ENCODE data around the gene KMT5B. TPM values are rescaled to one million over a fixed set of nuclear protein-coding genes. Genes with fewer than 3 reads are reported as not detected.

Gene KMT5B
- total and polyA plus RNA-seq, 10 of the 15 experiments (the other 5 are each of a cell fraction or from before 2014, with no cell fraction given) = 4.7 to 21.8 (median 18.0) TPM

- no peak for TF ChIP-seq BCLAF1 (IDR thresholded peaks at IDR 0.05)
- TF ChIP-seq NR2C1 (IDR thresholded peaks at IDR 0.05) = no peak
- no peak for TF ChIP-seq CHD2 (IDR thresholded peaks at IDR 0.05; ENCODE audit: borderline replicate concordance, low read depth, low read length)
- TF ChIP-seq E4F1 (IDR thresholded peaks at IDR 0.05; ENCODE audit: borderline replicate concordance, partially characterized antibody) = no peak
These were observed 54.5 kb downstream of the KMT5B start (continued) for GRCh38 chr11:68158580-68158979.

GRCh38 chr11:68153742-68154141 is 59.4 kb downstream of the KMT5B start:
- no peaks in the 10 kb centered on the region for H3K27me3 ChIP-seq (replicated peaks in 1 of 2; ENCODE audit: control insufficient read depth in 2 of 2, insufficient read depth in 2 of 2, low read length in 1 of 2)
- no peaks in the 10 kb centered on the region for H3K79me2 ChIP-seq (ENCODE audit: control insufficient read depth, insufficient read depth, low read length)
- H3K4me1 ChIP-seq (ENCODE audit: control insufficient read depth, insufficient read depth, low read length) = no peaks in the 10 kb centered on the region
- ChIA-PET CTCF (no interaction called here), RAD21 (ENCODE audit: unreplicated experiment) (no interaction called here), POLR2A (no interaction called here), SMC1A (ENCODE audit: uncharacterized antibody, unreplicated experiment) (interaction anchor here (1.6 kb wide), 1 partner anchor 9 kb away, joined by 4 read pairs; no protein-coding TSS in a partner anchor)
- FAIRE-seq = no peak
- H2AFZ ChIP-seq (ENCODE audit: control insufficient read depth, low read depth, low read length) = no peak overlapping the region
- WGBS (ENCODE audit: insufficient coverage, insufficient replicate concordance, low lambda C conversion rate, missing lambda C conversion rate) = 92% methylated on average over 8 of the region's 8 CpGs
- H3K36me3 ChIP-seq (ENCODE audit: control insufficient read depth in 2 of 2, insufficient read depth in 2 of 2, low read length in 1 of 2) = peaks cover 0 to 7% of the 10 kb centered on the region in 2 experiments; a peak in 1 of 4 replicates
- ATAC-seq = no peak
- intact Hi-C loops (cut with micrococcal nuclease; ENCODE audit: unreplicated experiment) (no loop called here), in situ Hi-C loops (cut with MboI) (no loop called here)
- H3K27ac ChIP-seq (ENCODE audit: control insufficient read depth, insufficient read depth) = no peak overlapping the region
- no peaks in the 10 kb centered on the region for H4K20me1 ChIP-seq (ENCODE audit: control insufficient read depth, insufficient read depth)
- no peak overlapping the region for H3K4me2 ChIP-seq (ENCODE audit: control insufficient read depth, insufficient read depth)
- H3K9me3 ChIP-seq (replicated peaks; ENCODE audit: control insufficient read depth, insufficient read depth, low read length) = no peaks in the 10 kb centered on the region
- no peak overlapping the region for H3K9ac ChIP-seq (ENCODE audit: control insufficient read depth, insufficient read depth, low read length)
- no peak for DNase-seq (ENCODE audit: low read depth, low spot score)
- H3K4me3 ChIP-seq = no peak overlapping the region
- BruUV-seq (replicated peaks) = no TSS peak
- no peak for TF ChIP-seq GATAD2B (conservative IDR thresholded peaks at IDR 0.05; ENCODE audit: low read depth)
- TF ChIP-seq CHD1 (IDR thresholded peaks at IDR 0.05; ENCODE audit: low read depth, low read length) = no peak
- TF ChIP-seq IRF4 (IDR thresholded peaks at IDR 0.05; ENCODE audit: low read depth, low read length) = no peak
- TF ChIP-seq WRNIP1 (IDR thresholded peaks at IDR 0.05; ENCODE audit: borderline replicate concordance, low read depth, low read length) = no peak
- TF ChIP-seq ZBTB33 (IDR thresholded peaks at IDR 0.05) = no peak
- TF ChIP-seq RCOR1 (conservative IDR thresholded peaks at IDR 0.05; ENCODE audit: low read depth, low read length) = no peak
- TF ChIP-seq TARDBP (IDR thresholded peaks at IDR 0.05; ENCODE audit: borderline replicate concordance) = no peak
- no peak for TF ChIP-seq MYC (IDR thresholded peaks at IDR 0.05; ENCODE audit: insufficient read depth, insufficient read length, insufficient replicate concordance, low read length, severe bottlenecking)
- no peak for TF ChIP-seq SMAD5 (IDR thresholded peaks at IDR 0.05; ENCODE audit: low read depth)
- no peak for TF ChIP-seq CBX3 (IDR thresholded peaks at IDR 0.05; ENCODE audit: borderline replicate concordance, low read depth)
- no peak for TF ChIP-seq TAF1 (IDR thresholded peaks at IDR 0.05; ENCODE audit: borderline replicate concordance, low read depth, low read length)
- no peak for TF ChIP-seq ZZZ3 (IDR thresholded peaks at IDR 0.05; ENCODE audit: control insufficient read depth, insufficient read length, low read depth)
- no peak for TF ChIP-seq NBN (IDR thresholded peaks at IDR 0.05)
- no peak for TF ChIP-seq SRF (IDR thresholded peaks at IDR 0.05; ENCODE audit: low read depth in 2 of 2, low read length in 2 of 2)
